ENCODE data around the gene HCN2.

DNA sequence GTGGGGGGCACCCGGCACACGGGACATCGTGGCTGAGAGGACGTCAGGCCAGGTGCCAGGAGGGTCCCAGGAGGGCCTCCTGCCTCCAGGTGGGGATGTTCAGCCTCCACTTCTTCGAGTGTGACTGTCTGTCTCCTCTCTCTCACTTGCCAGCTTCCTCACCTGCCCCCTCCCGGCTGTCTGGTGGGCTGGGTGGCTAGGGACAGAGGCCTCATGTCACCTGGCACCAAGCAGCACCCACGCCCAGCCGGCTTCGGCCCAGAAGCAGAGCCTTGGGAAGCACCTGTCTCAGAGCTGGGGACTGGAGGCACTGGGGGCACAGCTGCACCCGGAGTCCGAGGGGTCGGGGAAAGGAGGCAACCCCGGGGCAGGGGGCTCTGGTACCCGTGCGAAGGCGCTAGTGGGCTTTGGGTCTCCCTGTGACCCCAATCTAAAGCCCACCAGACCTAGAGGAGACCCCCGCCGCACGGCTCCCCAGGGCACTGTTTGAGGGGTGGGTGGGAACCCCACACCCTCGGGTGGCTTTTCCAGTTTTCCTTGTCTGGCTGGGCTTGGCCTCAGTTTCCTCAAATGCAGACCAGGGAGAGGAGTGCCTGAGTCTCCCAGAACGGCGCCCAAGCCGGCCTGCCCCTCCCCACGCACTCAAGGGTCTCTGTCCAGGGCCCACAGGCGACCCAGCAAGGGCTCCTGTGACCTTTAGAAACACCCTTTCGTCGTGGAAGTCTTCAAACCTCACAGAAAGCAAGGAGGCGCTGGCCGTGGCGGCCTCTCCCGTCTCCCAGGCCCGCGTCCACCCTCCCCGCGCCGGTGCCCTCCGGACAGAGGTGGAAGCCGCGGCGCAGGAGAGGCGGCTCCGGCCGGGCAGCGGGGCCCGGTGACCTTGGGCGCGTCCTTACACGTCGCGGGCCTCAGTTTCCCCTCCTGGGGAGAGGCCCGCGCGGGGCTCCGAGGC lies 664 bp upstream of the HCN2 start:
- TF ChIP-seq, protein P1, sequence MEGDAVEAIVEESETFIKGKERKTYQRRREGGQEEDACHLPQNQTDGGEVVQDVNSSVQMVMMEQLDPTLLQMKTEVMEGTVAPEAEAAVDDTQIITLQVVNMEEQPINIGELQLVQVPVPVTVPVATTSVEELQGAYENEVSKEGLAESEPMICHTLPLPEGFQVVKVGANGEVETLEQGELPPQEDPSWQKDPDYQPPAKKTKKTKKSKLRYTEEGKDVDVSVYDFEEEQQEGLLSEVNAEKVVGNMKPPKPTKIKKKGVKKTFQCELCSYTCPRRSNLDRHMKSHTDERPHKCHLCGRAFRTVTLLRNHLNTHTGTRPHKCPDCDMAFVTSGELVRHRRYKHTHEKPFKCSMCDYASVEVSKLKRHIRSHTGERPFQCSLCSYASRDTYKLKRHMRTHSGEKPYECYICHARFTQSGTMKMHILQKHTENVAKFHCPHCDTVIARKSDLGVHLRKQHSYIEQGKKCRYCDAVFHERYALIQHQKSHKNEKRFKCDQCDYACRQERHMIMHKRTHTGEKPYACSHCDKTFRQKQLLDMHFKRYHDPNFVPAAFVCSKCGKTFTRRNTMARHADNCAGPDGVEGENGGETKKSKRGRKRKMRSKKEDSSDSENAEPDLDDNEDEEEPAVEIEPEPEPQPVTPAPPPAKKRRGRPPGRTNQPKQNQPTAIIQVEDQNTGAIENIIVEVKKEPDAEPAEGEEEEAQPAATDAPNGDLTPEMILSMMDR (conservative IDR thresholded peaks at IDR 0.05), result no peak
- no peak for TF ChIP-seq EZH2 (IDR thresholded peaks at IDR 0.05; ENCODE audit: low read depth)

All from PC-9 (cell line).